ENCODE results near the gene NELL1. TPM values are rescaled to one million over a fixed set of nuclear protein-coding genes. Genes with fewer than 3 reads are reported as not detected.

Gene NELL1
- total and polyA plus RNA-seq, 2 donors (not counting 3 experiments of a cell fraction or from before 2014, with no cell fraction given): not detected

GRCh38 chr11:20759541-20759940, 90.2 kb downstream of the NELL1 start:
- Histone ChIP-seq H2AFZ (ENCODE audit: low read depth, low read length) (no peak overlapping the region), H3K79me2 (ENCODE audit: control insufficient read depth, insufficient read depth, low read length) (no peaks in the 10 kb centered on the region), H3K4me2 (ENCODE audit: insufficient read depth, low read length) (no peak overlapping the region), H3K9me1 (replicated peaks; ENCODE audit: control insufficient read depth, extremely low read depth, insufficient read depth, low read length) (no peaks in the 10 kb centered on the region), H3K27ac (ENCODE audit: insufficient read depth, low read depth, low read length) (no peak overlapping the region), H3K27me3 (ENCODE audit: control insufficient read depth in 2 of 2, insufficient read depth in 2 of 2, low read length in 2 of 2) (no peaks in the 10 kb centered on the region), H3K9ac (replicated peaks; ENCODE audit: extremely low read depth, insufficient read depth, low read length) (no peak overlapping the region), H3K9me3 (replicated peaks; ENCODE audit: control insufficient read depth, insufficient read depth, low read length) (peaks cover 7% of the 10 kb centered on the region), H3K36me3 (ENCODE audit: control insufficient read depth in 2 of 2, extremely low read depth in 1 of 2, insufficient read depth in 2 of 2, low read length in 2 of 2) (no peaks in the 10 kb centered on the region), H3K4me1 (ENCODE audit: control insufficient read depth, extremely low read depth, insufficient read depth, low read length) (no peaks in the 10 kb centered on the region), H3K4me3 (replicated peaks in 1 of 3; ENCODE audit: insufficient read depth in 1 of 3, low read depth in 1 of 3, low read length in 3 of 3) (no peak overlapping the region), H4K20me1 (replicated peaks; ENCODE audit: control insufficient read depth, extremely low read depth, insufficient read depth, low read length) (no peaks in the 10 kb centered on the region)
- dilution Hi-C loops (cut with MboI; ENCODE audit: extremely low pct_ligation_motif_present, low sequenced_read_pairs): no loop called here
- ChIA-PET POLR2A (no interaction called here), CTCF (no interaction called here)
- BruUV-seq (replicated peaks): no TSS peak
- intact Hi-C loops (cut with micrococcal nuclease): no loop called here
- TF ChIP-seq JUN (IDR thresholded peaks at IDR 0.05; ENCODE audit: borderline replicate concordance, insufficient read depth, insufficient read length, low read depth) (no peak), POLR2A (IDR thresholded peaks at IDR 0.05; ENCODE audit: low read depth, low read length) (no peak), GATA2 (IDR thresholded peaks at IDR 0.05; ENCODE audit: insufficient read depth, insufficient read length, low read depth, low read length) (no peak), CTCF (IDR thresholded peaks at IDR 0.05; ENCODE audit: extremely low read depth in 1 of 2, insufficient read depth in 1 of 2, low read depth in 1 of 2, low read length in 2 of 2) (no peak), MYC (IDR thresholded peaks at IDR 0.05; ENCODE audit: low read depth, low read length) (no peak), POLR2AphosphoS5 (IDR thresholded peaks at IDR 0.05; ENCODE audit: insufficient read depth, low read depth, low read length) (no peak), MAX (IDR thresholded peaks at IDR 0.05; ENCODE audit: insufficient read depth, insufficient read length) (no peak), EZH2 (IDR thresholded peaks at IDR 0.05; ENCODE audit: borderline replicate concordance, low read depth, low read length, severe bottlenecking) (no peak), FOS (IDR thresholded peaks at IDR 0.05; ENCODE audit: borderline replicate concordance, insufficient read depth, low read length) (no peak)
- FAIRE-seq: no peak
- DNase-seq (ENCODE audit: low read depth, low spot score): no peak

Measured in endothelial cell of umbilical vein (primary cell).